Ishikawa (cell line): Measurements from ENCODE around the gene RESF1.
A peak's percentile ranks its signal among the peaks of the same experiment; 100 is the strongest.

Experiments used
- CEBPB ChIP-seq: IDR thresholded peaks from 2 replicates; pipeline ENCODE4 v1.6.1; 2012
- CREB1 ChIP-seq: IDR thresholded peaks from 2 replicates; pipeline ENCODE4 v1.6.1; 2012; ENCODE audit warnings: low read depth
- EGR1 ChIP-seq: IDR thresholded peaks from 2 replicates; pipeline ENCODE4 v1.6.1; 2012
- EP300 ChIP-seq: IDR thresholded peaks from 2 replicates; pipeline ENCODE4 v1.6.1; 2012; ENCODE audit warnings: borderline replicate concordance
- FOXM1 ChIP-seq: IDR thresholded peaks from 2 replicates; pipeline ENCODE4 v1.6.1; 2012; ENCODE audit warnings: low read depth, borderline replicate concordance
- MAX ChIP-seq: IDR thresholded peaks from 2 replicates; pipeline ENCODE4 v1.6.1; 2012
- NFIC ChIP-seq: IDR thresholded peaks from 2 replicates; pipeline ENCODE4 v1.6.1; 2012
- RAD21 ChIP-seq: IDR thresholded peaks from 2 replicates; pipeline ENCODE4 v1.6.1; 2012; ENCODE audit warnings: low read depth
- REST ChIP-seq: IDR thresholded peaks from 2 replicates; pipeline ENCODE4 v1.6.1; 2012; ENCODE audit warnings: low read depth, mild to moderate bottlenecking
- TAF1 ChIP-seq: IDR thresholded peaks from 2 replicates; pipeline ENCODE4 v1.6.1; 2012; ENCODE audit warnings: low read depth, mild to moderate bottlenecking
- TCF12 ChIP-seq: IDR thresholded peaks from 2 replicates; pipeline ENCODE4 v1.6.1; 2012; ENCODE audit warnings: low read depth
- TEAD4 ChIP-seq: IDR thresholded peaks from 2 replicates; pipeline ENCODE4 v1.6.1; 2012
- USF1 ChIP-seq: IDR thresholded peaks from 2 replicates; pipeline ENCODE4 v1.6.1; 2012
- YY1 ChIP-seq: IDR thresholded peaks from 2 replicates; pipeline ENCODE4 v1.6.1; 2012; ENCODE audit warnings: low read depth
- ZBTB7A ChIP-seq: IDR thresholded peaks from 2 replicates; pipeline ENCODE4 v1.6.1; 2012; ENCODE audit warnings: low read depth

Gene RESF1, protein sequence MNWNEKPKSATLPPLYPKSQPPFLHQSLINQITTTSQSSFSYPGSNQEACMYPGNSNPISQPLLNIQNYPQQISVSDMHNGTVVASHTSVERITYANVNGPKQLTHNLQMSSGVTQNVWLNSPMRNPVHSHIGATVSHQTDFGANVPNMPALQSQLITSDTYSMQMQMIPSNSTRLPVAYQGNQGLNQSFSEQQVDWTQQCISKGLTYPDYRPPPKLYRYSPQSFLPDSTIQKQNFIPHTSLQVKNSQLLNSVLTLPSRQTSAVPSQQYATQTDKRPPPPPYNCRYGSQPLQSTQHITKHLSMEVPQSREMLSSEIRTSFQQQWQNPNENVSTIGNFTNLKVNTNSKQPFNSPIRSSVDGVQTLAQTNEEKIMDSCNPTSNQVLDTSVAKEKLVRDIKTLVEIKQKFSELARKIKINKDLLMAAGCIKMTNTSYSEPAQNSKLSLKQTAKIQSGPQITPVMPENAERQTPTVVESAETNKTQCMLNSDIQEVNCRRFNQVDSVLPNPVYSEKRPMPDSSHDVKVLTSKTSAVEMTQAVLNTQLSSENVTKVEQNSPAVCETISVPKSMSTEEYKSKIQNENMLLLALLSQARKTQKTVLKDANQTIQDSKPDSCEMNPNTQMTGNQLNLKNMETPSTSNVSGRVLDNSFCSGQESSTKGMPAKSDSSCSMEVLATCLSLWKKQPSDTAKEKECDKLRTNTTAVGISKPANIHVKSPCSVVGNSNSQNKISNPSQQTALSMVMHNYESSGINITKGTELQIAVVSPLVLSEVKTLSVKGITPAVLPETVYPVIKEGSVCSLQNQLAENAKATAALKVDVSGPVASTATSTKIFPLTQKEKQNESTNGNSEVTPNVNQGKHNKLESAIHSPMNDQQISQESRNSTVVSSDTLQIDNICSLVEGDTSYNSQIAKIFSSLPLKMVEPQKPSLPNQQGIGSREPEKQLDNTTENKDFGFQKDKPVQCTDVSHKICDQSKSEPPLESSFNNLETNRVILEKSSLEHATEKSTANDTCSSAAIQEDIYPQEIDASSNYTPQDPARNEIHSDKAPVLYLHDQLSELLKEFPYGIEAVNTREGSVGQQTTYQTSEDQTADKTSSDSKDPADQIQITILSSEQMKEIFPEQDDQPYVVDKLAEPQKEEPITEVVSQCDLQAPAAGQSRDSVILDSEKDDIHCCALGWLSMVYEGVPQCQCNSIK (N-terminal part only)

GRCh38 chr12:31959161-31959700 lies at the start of gene RESF1:
Gene RESF1, plus strand, starts transcription at chr12:31959415. Its CDS starts 21,541 bp downstream, at chr12:31980956.
- peak; percentile 75; the same call in 1 of the 2 replicates for TF ChIP-seq TCF12
- no peak; the same call in none of the 2 replicates for TF ChIP-seq TEAD4
- peak; percentile 88; the same call in 1 of the 2 replicates for TF ChIP-seq ZBTB7A
- 0 out of 2 replicates have a peak, but pooled peaks have one; percentile 4 for TF ChIP-seq REST
- TF ChIP-seq EP300, result peak; percentile 59; the same call in 1 of the 2 replicates
- peak; percentile 45 for TF ChIP-seq MAX
- TF ChIP-seq NFIC, result peak; percentile 46
- peak; percentile 47; the same call in 1 of the 2 replicates for TF ChIP-seq FOXM1
- no peak; the same call in 1 of the 2 replicates for TF ChIP-seq EGR1
- TF ChIP-seq YY1, result no peak
- no peak for TF ChIP-seq RAD21
- peak; percentile 95 for TF ChIP-seq TAF1
- no peak for TF ChIP-seq USF1
- TF ChIP-seq CREB1, result no peak
- no peak for TF ChIP-seq CEBPB

- no peak for TF ChIP-seq REST
- no peak for TF ChIP-seq CEBPB
- TF ChIP-seq YY1, result no peak
- TF ChIP-seq TEAD4, result no peak
- TF ChIP-seq NFIC, result no peak
- TF ChIP-seq MAX, result no peak
- TF ChIP-seq EP300, result no peak
- TF ChIP-seq TCF12, result no peak
Measured at GRCh38 chr12:31914927-31915326, 44.3 kb upstream of the RESF1 start.

- TF ChIP-seq CEBPB, result no peak
- no peak for TF ChIP-seq ZBTB7A
- TF ChIP-seq NFIC, result no peak
- TF ChIP-seq REST, result no peak
- no peak for TF ChIP-seq EGR1
- no peak for TF ChIP-seq CREB1
- TF ChIP-seq TEAD4, result no peak
- TF ChIP-seq TAF1, result no peak
- no peak for TF ChIP-seq MAX
- TF ChIP-seq TCF12, result no peak
- no peak for TF ChIP-seq RAD21
- TF ChIP-seq YY1, result no peak
- TF ChIP-seq EP300, result no peak
- TF ChIP-seq USF1, result no peak
- TF ChIP-seq FOXM1, result no peak
Measured at GRCh38 chr12:31915446-31915845, 43.8 kb upstream of the RESF1 start.
